HG03469 (cell line): ENCODE data around the gene MACO1.
"Not testable (repeated sequence)": the region's sequence is repeated elsewhere in the genome, so short reads cannot be mapped to it uniquely, and the experiment has no call there.

ENCODE experiments used
- ATAC-seq: cut with Tn5 transposase; IDR thresholded peaks from one replicate; pipeline ENCODE4 v1.9.1; 2021; ENCODE audit warnings: mild to moderate bottlenecking, moderate library complexity, moderate number of reproducible peaks; ENCODE audit not compliant: unreplicated experiment

The MACO1 gene

GRCh38 chr1:25456502-25456901, 25.8 kb downstream of the MACO1 start:
- no peak for ATAC-seq

- no peak for ATAC-seq
Observed at GRCh38 chr1:25458541-25459298, 28.0 kb downstream of the MACO1 start.

GRCh38 chr1:25460020-25460419, 29.3 kb downstream of the MACO1 start:
- ATAC-seq: no peak

- ATAC-seq: not testable (repeated sequence)
Observed at GRCh38 chr1:25460816-25461215, 30.1 kb downstream of the MACO1 start.

GRCh38 chr1:25461849-25462248, 31.2 kb downstream of the MACO1 start:
- no peak for ATAC-seq

GRCh38 chr1:25462732-25463131, 32.0 kb downstream of the MACO1 start:
- no peak for ATAC-seq

- ATAC-seq: no peak
Observed at GRCh38 chr1:25467193-25467592, 36.5 kb downstream of the MACO1 start.

- ATAC-seq: no peak
Observed at GRCh38 chr1:25467616-25468015, 36.9 kb downstream of the MACO1 start.

GRCh38 chr1:25468033-25468432, 37.3 kb downstream of the MACO1 start:
- ATAC-seq: no peak

GRCh38 chr1:25469177-25469576, 38.5 kb downstream of the MACO1 start:
- ATAC-seq: no peak

- no peak for ATAC-seq
Observed at GRCh38 chr1:25472471-25472870, 41.8 kb downstream of the MACO1 start.

GRCh38 chr1:25473653-25474225, 43.0 kb downstream of the MACO1 start:
- ATAC-seq: no peak

- ATAC-seq: no peak
Observed at GRCh38 chr1:25474439-25475047, 43.8 kb downstream of the MACO1 start.

GRCh38 chr1:25476186-25477097, 45.7 kb downstream of the MACO1 start:
- no peak for ATAC-seq

GRCh38 chr1:25477448-25478034, 46.8 kb downstream of the MACO1 start:
- no peak for ATAC-seq

- ATAC-seq: no peak
Observed at GRCh38 chr1:25478633-25479032, 47.9 kb downstream of the MACO1 start.

- ATAC-seq: no peak
Observed at GRCh38 chr1:25481625-25482024, 50.9 kb downstream of the MACO1 start.

GRCh38 chr1:25482211-25482610, 51.5 kb downstream of the MACO1 start:
- ATAC-seq: no peak

- ATAC-seq: no peak
Observed at GRCh38 chr1:25484096-25484495, 53.4 kb downstream of the MACO1 start.

- no peak for ATAC-seq
Observed at GRCh38 chr1:25484533-25484932, 53.8 kb downstream of the MACO1 start.
